CD14-positive monocyte (primary cell): ENCODE measurements around the gene RABAC1. TPM values are rescaled to one million over a fixed set of nuclear protein-coding genes. Genes with fewer than 3 reads are reported as not detected.

Source experiments
- DNase-seq, 3 donors: peaks; one replicate each; pipeline ENCODE4 v3.0.0-alpha.2; 2011 to 2022
- H2AFZ ChIP-seq: 2 replicates; pipeline ENCODE4 v1.6.0; 2012; ENCODE audit warnings: mild to moderate bottlenecking, low read depth, low read length, inconsistent platforms; ENCODE audit not compliant: insufficient read depth, poor library complexity, severe bottlenecking
- H3K27ac ChIP-seq, 2 donors: 1 replicate in 1 of 2; 2 replicates in 1 of 2; pipeline ENCODE4 v1.5.1; 2012 to 2013; ENCODE audit warnings: low read length in 2 of 2, control low read depth in 1 of 2, inconsistent platforms in 1 of 2, low read depth in 1 of 2, mild to moderate bottlenecking in 1 of 2
- H3K27me3 ChIP-seq, 2 donors: one replicate each; pipeline versions ENCODE4 v1.6.0 to v1.6.1; 2011 to 2013; ENCODE audit warnings: low read length in 2 of 2; ENCODE audit not compliant: control insufficient read depth in 2 of 2, insufficient read depth in 2 of 2
- H3K36me3 ChIP-seq, 2 donors: replicated peaks in 1 of 2; 1 replicate in 1 of 2; 2 replicates in 1 of 2; pipeline versions ENCODE4 v1.5.1 to v1.6.1; 2012 to 2013; ENCODE audit warnings: low read length in 2 of 2, control low read depth in 1 of 2, inconsistent platforms in 1 of 2, mild to moderate bottlenecking in 1 of 2; ENCODE audit not compliant: insufficient read depth in 2 of 2, control insufficient read depth in 1 of 2
- H3K4me1 ChIP-seq, 2 donors: 1 replicate in 1 of 2; 2 replicates in 1 of 2; pipeline versions ENCODE4 v1.5.1 to v1.6.1; 2012 to 2013; ENCODE audit warnings: low read length in 2 of 2, control low read depth in 1 of 2, inconsistent platforms in 1 of 2, mild to moderate bottlenecking in 1 of 2, moderate library complexity in 1 of 2; ENCODE audit not compliant: insufficient read depth in 2 of 2, control insufficient read depth in 1 of 2
- H3K4me2 ChIP-seq: replicated peaks from 2 replicates; pipeline ENCODE3; 2012; ENCODE audit warnings: low read length, moderate library complexity, mild to moderate bottlenecking; ENCODE audit not compliant: poor library complexity, severe bottlenecking; ENCODE audit errors: extremely low read depth
- H3K4me3 ChIP-seq, 3 experiments: fragments of 200-600 bp in 1 of 3; sonication (generic) in 1 of 3; replicated peaks in 1 of 3; 1 replicate in 2 of 3; 2 replicates in 1 of 3; pipeline ENCODE4 v1.5.1; 2011 to 2013; ENCODE audit warnings: low read length in 3 of 3, mild to moderate bottlenecking in 3 of 3, control low read depth in 2 of 3, low read depth in 2 of 3, inconsistent platforms in 1 of 3, moderate library complexity in 1 of 3
- H3K79me2 ChIP-seq: 2 replicates; pipeline ENCODE4 v1.6.0; 2012; ENCODE audit warnings: mild to moderate bottlenecking, control low read depth, inconsistent platforms, low read length, moderate library complexity; ENCODE audit not compliant: insufficient read depth
- H3K9ac ChIP-seq: 2 replicates; pipeline ENCODE4 v1.6.0; 2017; ENCODE audit warnings: low read length, mild to moderate bottlenecking; ENCODE audit not compliant: insufficient read depth, poor library complexity, severe bottlenecking
- H3K9me3 ChIP-seq, 2 donors: replicated peaks in 1 of 2; 1 replicate in 1 of 2; 2 replicates in 1 of 2; pipeline versions ENCODE4 v1.5.1 to v1.6.1; 2012 to 2013; ENCODE audit warnings: low read length in 2 of 2, control low read depth in 1 of 2; ENCODE audit not compliant: control insufficient read depth in 1 of 2, insufficient read depth in 1 of 2
- H4K20me1 ChIP-seq: 2 replicates; pipeline ENCODE4 v1.6.0; 2012; ENCODE audit warnings: mild to moderate bottlenecking, low read length, control low read depth, moderate library complexity; ENCODE audit not compliant: insufficient read depth
- H3K27ac Mint-ChIP-seq, 7 donors: one replicate each; pipeline ENCODE4 v1.8.0; 2020; ENCODE audit warnings: mild to moderate bottlenecking in 7 of 7, mixed read lengths in 7 of 7, moderate library complexity in 6 of 7, inconsistent platforms in 2 of 7
- H3K27me3 Mint-ChIP-seq, 3 donors: one replicate each; pipeline ENCODE4 v1.8.0; 2021 to 2022; ENCODE audit warnings: low read depth in 3 of 3, mild to moderate bottlenecking in 3 of 3, mixed read lengths in 3 of 3, moderate library complexity in 3 of 3, inconsistent platforms in 1 of 3
- H3K36me3 Mint-ChIP-seq, 2 donors: one replicate each; pipeline ENCODE4 v1.8.0; 2020; ENCODE audit warnings: mixed read lengths in 2 of 2, inconsistent platforms in 1 of 2, mild to moderate bottlenecking in 1 of 2
- H3K4me1 Mint-ChIP-seq: one replicate; pipeline ENCODE4 v1.8.0; 2020; ENCODE audit warnings: mild to moderate bottlenecking, mixed read lengths
- H3K4me3 Mint-ChIP-seq, 2 donors: one replicate each; pipeline ENCODE4 v1.8.0; 2020; ENCODE audit warnings: mild to moderate bottlenecking in 2 of 2, mixed read lengths in 2 of 2, moderate library complexity in 1 of 2
- H3K9me3 Mint-ChIP-seq, 7 donors: one replicate each; pipeline ENCODE4 v1.8.0; 2020 to 2022; ENCODE audit warnings: mixed read lengths in 7 of 7, mild to moderate bottlenecking in 6 of 7, moderate library complexity in 6 of 7, inconsistent platforms in 2 of 7
- CTCF ChIP-seq: fragments of 200-600 bp; IDR thresholded peaks from one replicate; pipeline ENCODE4 v1.8.0; 2022; ENCODE audit warnings: antibody characterized with exemption, mild to moderate bottlenecking
- WGBS: methylation state at CpG from one replicate; pipeline ENCODE4 v1.1.5; 2013; ENCODE audit warnings: missing lambda C conversion rate; ENCODE audit not compliant: insufficient coverage; 5-methylcytosine and 5-hydroxymethylcytosine counted together
- intact Hi-C, 2 donors: fragments of 100-400 bp; cut with micrococcal nuclease; formaldehyde crosslinking; loops; one replicate each; pipeline versions ENCODE4 v1.15.0 to v1.15.1; 2023
- polyA plus RNA-seq, 3 donors: library from polyadenylated mRNA; depleted of rRNA in 1 of 3; unstranded in 2 of 3; stranded (reverse) in 1 of 3; fragments of 300-500 nt in 2 of 3; fragments of >200 nt in 1 of 3; fragmentation: Illumina TruSeq in 2 of 3; gene quantifications; 1 replicate in 2 of 3; 2 replicates in 1 of 3; pipeline ENCODE4 v1.2.3, GENCODE V29; 2012 to 2021

Gene RABAC1
- polyA plus RNA-seq, 3 donors = 126 to 234 (median 202) TPM

- peak overlapping the region in 1 of 2 donors; percentile 62 for H3K4me3 Mint-ChIP-seq
- peaks cover 46 to 68% (median 51%) of the 10 kb centered on the region in 3 donors for H3K27me3 Mint-ChIP-seq
- no peak for TF ChIP-seq CTCF
- no peak overlapping the region for H3K4me3 ChIP-seq
- 88% methylated on average over 8 of the region's 8 CpGs for WGBS
- H3K36me3 ChIP-seq = no peaks in the 10 kb centered on the region
- no peak overlapping the region for H3K27ac ChIP-seq
- DNase-seq = no peak
- intact Hi-C loops = no loop called here
- H3K9me3 Mint-ChIP-seq = peaks cover 0 to 11% (median 4%) of the 10 kb centered on the region in 7 donors
- H3K9ac ChIP-seq = no peak overlapping the region
- no peak overlapping the region for H3K27ac Mint-ChIP-seq
- H3K79me2 ChIP-seq = no peaks in the 10 kb centered on the region
- H4K20me1 ChIP-seq = no peaks in the 10 kb centered on the region
- peaks cover 0 to 4% of the 10 kb centered on the region in 2 donors for H3K9me3 ChIP-seq
- peaks cover 14% of the 10 kb centered on the region for H3K4me1 Mint-ChIP-seq
- no peak overlapping the region for H3K4me2 ChIP-seq
- peaks cover 12 to 54% of the 10 kb centered on the region in 2 donors for H3K27me3 ChIP-seq
- H2AFZ ChIP-seq = no peak overlapping the region
- peaks cover 0 to 4% of the 10 kb centered on the region in 2 donors for H3K36me3 Mint-ChIP-seq
- peaks cover 8 to 14% of the 10 kb centered on the region in 2 donors for H3K4me1 ChIP-seq
Observed at GRCh38 chr19:41936416-41936850, 22.7 kb downstream of the RABAC1 start.

GRCh38 chr19:41935760-41936415 is 23.2 kb downstream of the RABAC1 start:
- Histone ChIP-seq H2AFZ (no peak overlapping the region), H3K27me3 (peaks cover 9 to 54% of the 10 kb centered on the region in 2 donors), H3K36me3 (no peaks in the 10 kb centered on the region), H4K20me1 (no peaks in the 10 kb centered on the region), H3K9me3 (peaks cover 0 to 5% of the 10 kb centered on the region in 2 donors), H3K9ac (no peak overlapping the region), H3K4me3 (no peak overlapping the region), H3K4me2 (no peak overlapping the region), H3K4me1 (peaks cover 8 to 14% of the 10 kb centered on the region in 2 donors), H3K79me2 (no peaks in the 10 kb centered on the region), H3K27ac (no peak overlapping the region)
- DNase-seq = no peak
- WGBS = 88% methylated on average over 3 of the region's 26 CpGs
- Mint-ChIP-seq H3K36me3 (peaks cover 0 to 2% of the 10 kb centered on the region in 2 donors), H3K27me3 (peaks cover 41 to 69% (median 52%) of the 10 kb centered on the region in 3 donors), H3K27ac (no peak overlapping the region), H3K4me3 (peak overlapping the region in 1 of 2 donors; percentile 3), H3K9me3 (peaks cover 0 to 8% (median 4%) of the 10 kb centered on the region in 7 donors), H3K4me1 (peaks cover 14% of the 10 kb centered on the region)
- TF ChIP-seq CTCF = no peak
- intact Hi-C loops = no loop called here
